HG03439 (cell line): Measurements from ENCODE around the gene FDX1.

Experiments
- ATAC-seq: cut with Tn5 transposase; IDR thresholded peaks from one replicate; pipeline ENCODE4 v1.9.1; 2021; ENCODE audit warnings: mild to moderate bottlenecking, moderate library complexity; ENCODE audit not compliant: unreplicated experiment

FDX1 gene

DNA sequence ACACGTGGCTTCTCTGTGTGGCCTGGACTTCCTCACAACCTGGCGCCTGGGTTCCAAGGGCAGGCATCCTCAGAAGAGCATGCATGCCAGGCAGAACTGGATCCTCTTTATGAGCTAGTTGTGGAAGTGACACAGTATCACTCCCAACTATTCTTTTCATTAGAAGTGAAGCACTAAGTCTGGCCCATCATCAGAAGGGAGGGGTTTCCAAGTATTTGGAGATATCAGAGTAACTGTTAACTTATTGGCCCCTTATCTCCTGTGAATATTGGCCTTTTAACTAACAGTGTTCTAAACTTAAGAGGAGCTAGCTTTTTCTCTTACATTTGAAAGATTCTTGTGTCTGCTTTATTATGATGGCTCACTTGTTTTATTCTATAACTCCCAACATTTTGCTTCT lies 35.5 kb downstream of the FDX1 start:
- no peak for ATAC-seq

DNA sequence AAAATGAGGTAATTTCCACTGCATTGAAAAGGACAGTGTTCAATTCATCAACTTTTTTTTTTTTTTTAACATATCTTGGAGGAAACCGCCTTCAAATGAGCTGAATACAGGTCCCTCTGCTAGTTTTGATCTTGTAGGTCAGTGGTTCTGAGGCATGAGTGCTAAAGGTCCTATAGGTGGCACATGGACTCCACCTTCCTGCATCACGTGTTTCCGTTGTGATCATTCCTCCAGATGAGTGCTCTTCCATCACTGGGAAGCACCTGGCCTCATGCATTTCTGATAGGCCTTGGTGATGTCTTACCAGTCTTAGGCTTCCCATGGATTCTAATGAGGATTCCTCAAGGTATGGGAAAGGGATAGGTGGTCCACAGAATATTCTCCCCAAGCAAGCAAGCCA lies 37.8 kb downstream of the FDX1 start:
- no peak for ATAC-seq

- ATAC-seq: no peak
These were observed 38.4 kb downstream of the FDX1 start for GRCh38 chr11:110468121-110468520.

GRCh38 chr11:110469127-110469526 lies 39.4 kb downstream of the FDX1 start:
- no peak for ATAC-seq

- no peak for ATAC-seq
These were observed 41.0 kb downstream of the FDX1 start for GRCh38 chr11:110470716-110471115.

DNA sequence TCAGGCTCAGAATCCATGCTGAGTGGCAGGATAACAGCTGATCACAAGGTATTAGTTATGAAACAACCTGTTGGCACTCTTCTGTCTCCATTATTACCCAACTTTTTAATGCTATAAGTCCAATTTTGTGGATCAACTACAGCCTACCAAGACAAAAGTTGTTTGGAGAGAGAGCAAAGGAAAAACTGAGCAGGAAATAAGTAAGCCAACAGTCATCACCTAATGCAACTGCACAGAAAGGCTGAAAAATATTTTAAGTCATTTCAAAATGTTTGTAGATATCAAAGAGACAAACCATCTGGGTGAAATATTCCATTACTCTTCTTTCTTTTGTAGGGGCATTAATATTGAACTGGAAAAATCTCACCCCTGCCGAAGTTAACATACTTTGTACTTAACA lies 41.6 kb downstream of the FDX1 start:
- no peak for ATAC-seq

DNA sequence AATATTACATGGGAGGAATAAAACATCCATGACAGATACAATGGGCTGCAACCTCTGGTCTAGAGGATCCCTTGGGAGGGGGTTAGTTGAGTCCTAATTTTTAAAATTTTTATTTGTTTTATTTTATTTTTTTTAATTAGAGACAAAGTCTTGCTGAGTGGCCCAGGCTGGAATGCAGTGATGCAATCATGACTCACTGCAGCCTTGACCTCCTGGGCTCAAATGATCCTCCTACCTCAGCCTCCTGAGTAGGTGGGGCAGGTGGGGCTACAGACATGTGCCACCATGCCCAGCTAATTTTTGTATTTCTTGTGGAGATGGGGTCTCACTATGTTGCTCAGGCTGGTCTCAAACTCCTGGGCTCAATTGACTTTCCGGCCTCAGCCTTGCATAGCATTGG lies 43.1 kb downstream of the FDX1 start:
- no peak for ATAC-seq

- ATAC-seq: no peak
These were observed 44.0 kb downstream of the FDX1 start for GRCh38 chr11:110473706-110474105.

DNA sequence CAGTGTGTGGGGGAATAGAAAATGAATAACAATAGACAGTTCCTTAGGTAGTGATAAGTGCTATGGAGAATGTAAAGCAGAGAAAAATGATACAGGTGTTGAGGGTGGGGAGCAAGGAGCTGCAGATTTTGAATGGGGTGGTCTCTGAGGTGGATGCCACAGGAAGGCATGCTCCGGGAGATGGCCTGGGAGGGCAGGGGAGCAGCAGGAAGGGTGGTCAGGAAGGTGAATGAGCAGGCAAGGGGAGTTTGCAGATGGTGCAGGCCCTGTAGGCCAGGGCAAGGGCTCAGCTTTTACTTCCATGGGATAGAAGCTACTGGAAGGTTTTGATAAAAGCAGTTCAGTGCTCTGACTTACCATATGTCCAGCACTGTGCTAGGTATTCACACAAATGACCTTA lies 44.8 kb downstream of the FDX1 start:
- ATAC-seq: no peak

DNA sequence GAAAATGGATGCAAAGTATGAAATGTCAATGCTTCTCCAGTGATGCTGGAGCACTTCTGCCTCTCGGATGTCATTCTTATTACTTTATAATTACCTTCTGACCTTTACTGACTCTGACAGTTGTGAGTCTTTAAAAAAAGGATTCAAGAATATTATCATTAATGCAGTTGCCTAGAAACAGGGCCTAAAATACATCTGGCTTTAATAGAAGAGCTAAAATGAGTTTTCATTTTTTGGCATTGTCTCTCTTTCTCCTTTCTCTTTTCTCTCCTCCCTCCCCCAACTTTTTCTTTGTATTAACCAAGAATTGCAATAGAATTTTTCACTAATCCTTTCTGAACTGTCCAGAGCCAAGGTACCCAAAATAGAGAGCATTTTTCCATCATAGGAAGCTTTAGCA lies 45.9 kb downstream of the FDX1 start:
- ATAC-seq: no peak

GRCh38 chr11:110478410-110478809 lies 48.7 kb downstream of the FDX1 start:
- ATAC-seq: no peak

DNA sequence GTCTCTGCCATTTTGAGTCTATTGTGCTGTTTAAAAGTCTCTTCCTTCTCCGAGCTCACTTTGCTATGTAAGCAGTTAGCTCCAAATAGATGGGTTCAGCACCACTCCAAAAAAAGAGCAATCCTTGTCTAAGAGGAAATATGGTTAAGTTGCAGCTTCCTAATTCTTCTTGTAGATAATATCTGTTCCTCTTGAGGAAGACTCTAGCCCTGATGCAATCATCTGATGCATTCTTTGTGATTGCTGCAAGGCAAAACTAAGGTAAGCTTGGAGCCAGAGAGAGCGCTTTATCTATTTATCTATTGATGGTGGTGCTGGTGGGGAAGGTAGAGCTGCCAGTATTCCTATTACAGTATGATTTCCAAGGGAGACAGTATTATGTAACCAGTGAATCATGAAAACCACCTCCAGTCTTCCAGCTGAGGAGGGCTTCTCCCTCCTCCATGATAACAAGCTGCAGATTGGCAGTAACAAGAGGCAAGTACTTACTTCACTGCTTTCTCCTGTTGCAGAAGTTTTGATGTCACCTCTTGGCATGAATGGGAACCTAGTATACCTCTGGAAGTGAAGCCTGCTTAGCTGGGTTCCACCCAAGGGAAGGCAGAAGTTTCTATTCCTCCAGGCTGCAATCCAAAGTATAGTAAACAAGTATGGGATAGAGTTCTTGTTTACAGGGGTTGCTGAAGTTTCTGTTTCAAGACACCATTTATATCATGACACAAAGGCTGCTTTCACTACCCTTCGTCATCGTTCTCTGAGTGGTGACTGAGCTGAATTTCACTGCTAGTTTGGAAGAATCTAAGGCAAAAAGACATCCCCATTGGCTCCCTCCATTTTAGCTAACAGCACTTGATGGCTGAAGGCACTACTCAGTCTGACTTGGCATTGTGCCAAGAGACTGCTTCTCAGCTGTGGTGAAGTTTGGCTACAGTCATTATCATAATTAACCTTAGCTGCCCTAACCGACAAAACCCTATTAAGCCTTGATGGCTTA lies 49.7 kb downstream of the FDX1 start:
- ATAC-seq: no peak

DNA sequence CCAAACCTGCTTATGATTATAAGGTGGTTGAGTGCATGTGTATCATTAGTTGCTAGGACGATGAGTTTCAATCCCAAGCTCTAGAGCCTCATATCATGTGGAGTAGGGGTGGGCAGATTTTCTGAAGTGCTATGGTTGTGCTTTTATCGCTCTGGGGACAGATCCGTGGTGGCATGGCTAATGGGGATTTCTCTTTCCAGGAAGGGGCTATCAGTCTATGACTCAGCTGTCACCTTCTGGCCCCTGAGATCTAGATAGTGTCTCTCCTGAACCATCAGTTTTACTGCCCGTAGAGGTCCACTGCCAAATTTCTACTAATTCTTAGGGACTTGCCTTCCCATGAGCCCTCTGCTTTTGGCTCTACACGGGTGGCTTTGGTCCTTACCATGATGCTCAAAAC lies 51.8 kb downstream of the FDX1 start:
- ATAC-seq: no peak

DNA sequence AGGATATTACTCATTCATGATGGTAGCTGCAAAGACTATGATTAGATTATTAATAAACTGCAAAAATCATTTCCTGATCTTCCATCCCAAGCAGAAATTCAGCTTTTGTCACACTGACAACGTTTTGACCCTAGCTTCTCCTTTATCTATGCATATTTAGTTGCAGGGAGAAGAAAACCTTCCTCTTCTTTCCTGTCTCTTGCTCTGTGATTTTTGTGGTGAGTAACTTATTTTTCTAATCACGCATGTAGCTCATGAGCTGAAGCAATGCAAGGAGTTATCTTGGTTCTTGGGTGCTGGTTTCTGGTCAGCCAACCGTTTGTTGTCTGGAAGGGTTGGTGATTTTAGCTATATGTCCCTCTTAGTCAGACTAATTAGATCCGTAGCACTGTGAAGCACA lies 56.4 kb downstream of the FDX1 start:
- ATAC-seq: no peak

DNA sequence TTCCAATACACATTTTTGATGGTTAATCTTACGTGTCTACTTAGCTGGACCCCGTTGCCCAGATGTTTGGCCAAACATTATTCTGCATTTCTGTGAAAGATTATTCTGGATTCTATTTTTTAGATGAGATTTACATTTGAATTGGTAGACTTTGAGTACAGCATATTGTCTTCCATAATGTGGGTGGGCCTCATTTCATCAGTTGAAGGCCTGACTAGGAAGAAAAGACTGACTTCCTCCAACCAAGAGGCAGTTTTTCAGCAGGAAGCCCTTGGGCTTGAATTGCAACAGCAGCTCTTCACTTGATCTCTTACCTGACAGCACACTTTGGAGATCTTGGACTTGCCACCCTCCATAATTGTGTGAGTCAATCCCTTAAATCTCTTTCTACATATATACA lies 58.7 kb downstream of the FDX1 start:
- no peak for ATAC-seq

DNA sequence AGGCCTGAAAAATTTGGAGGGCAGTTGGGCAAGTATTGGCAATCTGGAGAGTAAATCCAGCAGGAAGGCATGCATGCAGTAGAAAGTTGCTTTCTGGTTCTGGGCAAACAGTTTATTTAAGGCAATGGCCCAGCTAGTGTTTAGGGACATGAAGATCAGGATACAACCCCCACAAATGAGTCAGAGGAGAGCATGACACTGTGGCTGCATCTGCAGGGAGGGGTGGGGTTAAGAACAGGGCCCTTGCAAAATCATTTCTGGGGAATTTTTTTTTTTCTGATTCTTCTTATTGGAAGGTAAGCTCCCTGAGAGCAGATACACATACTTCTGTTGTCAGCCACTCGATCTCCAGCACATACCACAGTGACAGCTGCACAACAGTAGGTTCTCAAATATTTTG lies 61.1 kb downstream of the FDX1 start:
- no peak for ATAC-seq

- ATAC-seq: no peak
These were observed 62.0 kb downstream of the FDX1 start for GRCh38 chr11:110491577-110492320.

- no peak for ATAC-seq
These were observed 62.6 kb downstream of the FDX1 start for GRCh38 chr11:110492321-110492685.

GRCh38 chr11:110493346-110493745 lies 63.6 kb downstream of the FDX1 start:
- no peak for ATAC-seq

- no peak for ATAC-seq
These were observed 67.7 kb downstream of the FDX1 start for GRCh38 chr11:110497231-110497978.

- no peak for ATAC-seq
These were observed 71.7 kb downstream of the FDX1 start for GRCh38 chr11:110501428-110501827.
